Endodermal cell (in vitro differentiated cells): ENCODE data around the gene KIF16B. TPM values are rescaled to one million over a fixed set of nuclear protein-coding genes. Genes with fewer than 3 reads are reported as not detected.
"Not testable (repeated sequence)": the region's sequence is repeated elsewhere in the genome, so short reads cannot be mapped to it uniquely, and the experiment has no call there.

ENCODE experiments used
- DNase-seq: peaks from one replicate; pipeline ENCODE4 v3.0.0-alpha.2; 2017
- H3K27ac ChIP-seq: 2 replicates; pipeline ENCODE4 v1.5.1; 2013; ENCODE audit warnings: mild to moderate bottlenecking, low read depth, low read length, moderate library complexity
- H3K27me3 ChIP-seq: 2 replicates; pipeline ENCODE4 v1.6.1; 2013; ENCODE audit warnings: mild to moderate bottlenecking, low read length, moderate library complexity; ENCODE audit not compliant: insufficient read depth, control insufficient read depth, poor library complexity, severe bottlenecking
- H3K36me3 ChIP-seq: 2 replicates; pipeline ENCODE4 v1.7.0; 2013; ENCODE audit warnings: mild to moderate bottlenecking, low read length, moderate library complexity; ENCODE audit not compliant: control insufficient read depth, insufficient read depth
- H3K4me1 ChIP-seq: one replicate; pipeline ENCODE4 v1.7.0; 2013; ENCODE audit warnings: low read length; ENCODE audit not compliant: control insufficient read depth, insufficient read depth
- H3K4me3 ChIP-seq: 2 replicates; pipeline ENCODE4 v1.5.1; 2013; ENCODE audit warnings: mild to moderate bottlenecking, low read length, moderate library complexity
- H3K9ac ChIP-seq: 2 replicates; pipeline ENCODE4 v1.6.1; 2013; ENCODE audit warnings: mild to moderate bottlenecking, low read length, moderate library complexity; ENCODE audit not compliant: poor library complexity, severe bottlenecking; ENCODE audit errors: extremely low read depth
- H3K9me3 ChIP-seq: 2 replicates; pipeline ENCODE4 v1.6.1; 2013; ENCODE audit warnings: mild to moderate bottlenecking, low read length, moderate library complexity; ENCODE audit not compliant: control insufficient read depth
- H3K27ac Mint-ChIP-seq: 2 replicates; pipeline ENCODE4 v1.8.0; 2020; ENCODE audit warnings: mixed read lengths
- H3K27me3 Mint-ChIP-seq: 2 replicates; pipeline ENCODE4 v1.8.0; 2021; ENCODE audit warnings: mild to moderate bottlenecking, mixed read lengths; ENCODE audit not compliant: insufficient read depth
- H3K36me3 Mint-ChIP-seq: 2 replicates; pipeline ENCODE4 v1.8.0; 2020; ENCODE audit warnings: low read depth, mixed read lengths
- H3K4me1 Mint-ChIP-seq: 2 replicates; pipeline ENCODE4 v1.8.0; 2020; ENCODE audit warnings: mixed read lengths
- H3K4me3 Mint-ChIP-seq: 2 replicates; pipeline ENCODE4 v1.8.0; 2020; ENCODE audit warnings: mild to moderate bottlenecking, moderate library complexity, mixed read lengths
- H3K9me3 Mint-ChIP-seq: 2 replicates; pipeline ENCODE4 v1.8.0; 2020; ENCODE audit warnings: mild to moderate bottlenecking, mixed read lengths
- WGBS, 2 experiments: methylation state at CpG; one replicate each; pipeline versions ENCODE4 v1.1.5 to v1.1.7; 2013; ENCODE audit warnings: missing lambda C conversion rate in 2 of 2, mixed read lengths in 1 of 2; ENCODE audit not compliant: insufficient coverage in 1 of 2, insufficient read length in 1 of 2; 5-methylcytosine and 5-hydroxymethylcytosine counted together
- total RNA-seq, 2 donors: library from RNA; stranded (reverse); fragmentation: NEBNext Ultra II Directional in 1 of 2; extraction: Animal tissue kit (Norgen Biotek cat#: 25700) in 1 of 2; gene quantifications; 2 replicates in 1 of 2; 3 replicates in 1 of 2; pipeline ENCODE4 v1.2.1, GENCODE V29; 2021
- TF ChIP-seq, protein P1 (sequence below): fragments of 200-600 bp; sonication (generic); conservative IDR thresholded peaks from 2 replicates; pipeline ENCODE4 v1.5.0; 2021; ENCODE audit warnings: antibody characterized with exemption, mild to moderate bottlenecking

Gene KIF16B
- total RNA-seq, 2 donors from 2014 or later = 17.3 to 18.8 TPM

DNA sequence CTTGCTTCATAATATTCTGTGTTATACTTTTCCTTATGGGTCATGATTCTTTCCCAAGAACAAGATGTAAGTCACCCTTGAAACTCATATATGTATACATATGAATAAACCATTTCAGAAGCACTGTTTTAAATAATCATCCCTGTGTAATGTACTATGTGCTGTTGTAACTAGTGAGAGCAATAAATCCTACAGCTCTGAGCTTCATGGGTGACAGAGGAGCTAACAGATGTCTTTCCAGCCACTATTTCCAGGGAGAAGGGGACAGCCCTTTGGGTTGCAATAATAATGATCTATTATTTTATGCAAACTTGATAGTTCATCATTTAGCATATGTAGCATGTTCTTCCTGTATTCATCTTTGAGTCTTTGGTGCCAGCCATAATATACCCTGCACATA lies 342.8 kb downstream of the KIF16B start:
- Histone ChIP-seq H3K9ac (no peak overlapping the region), H3K4me1 (peaks cover 7% of the 10 kb centered on the region), H3K4me3 (no peak overlapping the region), H3K9me3 (peaks cover 16% of the 10 kb centered on the region), H3K27me3 (no peaks in the 10 kb centered on the region), H3K27ac (no peak overlapping the region), H3K36me3 (no peaks in the 10 kb centered on the region)
- H3K36me3 Mint-ChIP-seq = peaks cover 3% of the 10 kb centered on the region
- no peak overlapping the region for H3K27ac Mint-ChIP-seq
- peaks cover 16% of the 10 kb centered on the region for H3K9me3 Mint-ChIP-seq
- no peaks in the 10 kb centered on the region for H3K27me3 Mint-ChIP-seq
- DNase-seq = no peak
- H3K4me1 Mint-ChIP-seq = peaks cover 14% of the 10 kb centered on the region
- H3K4me3 Mint-ChIP-seq = no peak overlapping the region
- TF ChIP-seq, protein P1, sequence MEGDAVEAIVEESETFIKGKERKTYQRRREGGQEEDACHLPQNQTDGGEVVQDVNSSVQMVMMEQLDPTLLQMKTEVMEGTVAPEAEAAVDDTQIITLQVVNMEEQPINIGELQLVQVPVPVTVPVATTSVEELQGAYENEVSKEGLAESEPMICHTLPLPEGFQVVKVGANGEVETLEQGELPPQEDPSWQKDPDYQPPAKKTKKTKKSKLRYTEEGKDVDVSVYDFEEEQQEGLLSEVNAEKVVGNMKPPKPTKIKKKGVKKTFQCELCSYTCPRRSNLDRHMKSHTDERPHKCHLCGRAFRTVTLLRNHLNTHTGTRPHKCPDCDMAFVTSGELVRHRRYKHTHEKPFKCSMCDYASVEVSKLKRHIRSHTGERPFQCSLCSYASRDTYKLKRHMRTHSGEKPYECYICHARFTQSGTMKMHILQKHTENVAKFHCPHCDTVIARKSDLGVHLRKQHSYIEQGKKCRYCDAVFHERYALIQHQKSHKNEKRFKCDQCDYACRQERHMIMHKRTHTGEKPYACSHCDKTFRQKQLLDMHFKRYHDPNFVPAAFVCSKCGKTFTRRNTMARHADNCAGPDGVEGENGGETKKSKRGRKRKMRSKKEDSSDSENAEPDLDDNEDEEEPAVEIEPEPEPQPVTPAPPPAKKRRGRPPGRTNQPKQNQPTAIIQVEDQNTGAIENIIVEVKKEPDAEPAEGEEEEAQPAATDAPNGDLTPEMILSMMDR = no peak

DNA sequence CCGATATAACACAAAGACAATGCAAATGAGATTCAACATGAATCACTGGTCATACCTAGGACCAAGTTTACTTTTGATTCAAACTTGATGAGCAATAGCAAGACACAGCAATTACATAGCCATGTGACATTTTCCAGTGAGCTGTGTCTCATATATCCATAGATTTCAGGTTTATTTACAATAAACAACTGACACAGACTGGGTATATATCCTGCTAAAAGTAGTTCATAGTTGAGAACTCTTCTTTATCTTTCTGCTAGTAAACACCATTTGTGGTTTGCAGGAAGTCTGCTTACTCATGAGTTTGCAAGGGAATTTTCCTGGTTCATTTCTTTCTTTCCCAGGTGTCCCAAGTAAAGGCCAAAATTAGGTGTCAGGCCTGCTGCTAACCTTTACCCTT lies 343.4 kb downstream of the KIF16B start:
- H3K4me1 ChIP-seq = peaks cover 2% of the 10 kb centered on the region
- H3K4me3 ChIP-seq = no peak overlapping the region
- peaks cover 3% of the 10 kb centered on the region for H3K36me3 Mint-ChIP-seq
- H3K27ac ChIP-seq = no peak overlapping the region
- no peak for DNase-seq
- H3K4me1 Mint-ChIP-seq = peaks cover 8% of the 10 kb centered on the region
- H3K27ac Mint-ChIP-seq = no peak overlapping the region
- H3K4me3 Mint-ChIP-seq = no peak overlapping the region
- no peaks in the 10 kb centered on the region for H3K27me3 Mint-ChIP-seq
- H3K9ac ChIP-seq = no peak overlapping the region
- TF ChIP-seq, protein P1 = no peak
- WGBS, 2 experiments = 97 to 100% methylated on average over 1 of the region's 1 CpG
- H3K9me3 ChIP-seq = peaks cover 19% of the 10 kb centered on the region
- H3K36me3 ChIP-seq = no peaks in the 10 kb centered on the region
- no peaks in the 10 kb centered on the region for H3K27me3 ChIP-seq
- H3K9me3 Mint-ChIP-seq = peaks cover 16% of the 10 kb centered on the region

DNA sequence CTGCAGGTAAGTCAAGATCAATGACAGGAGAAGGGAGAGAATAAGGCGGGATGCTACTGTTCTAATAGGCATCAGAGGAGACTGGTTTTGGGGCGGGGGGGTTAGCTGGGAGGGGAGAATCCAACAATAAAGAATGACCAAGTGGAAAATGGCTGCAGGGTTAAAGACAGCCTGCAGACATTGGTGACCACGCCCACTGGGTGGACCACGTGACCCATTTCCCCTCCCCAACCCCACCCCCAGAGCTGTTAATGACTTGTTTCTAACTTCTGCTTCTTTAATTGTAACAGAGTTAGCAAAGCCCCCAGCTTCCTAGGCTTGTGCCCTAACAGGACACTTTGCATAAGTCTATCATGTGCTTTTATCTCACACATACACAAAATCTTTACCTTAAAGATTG lies 344.5 kb downstream of the KIF16B start:
- peaks cover 2% of the 10 kb centered on the region for H3K4me1 ChIP-seq
- no peak for DNase-seq
- peaks cover 4% of the 10 kb centered on the region for H3K4me1 Mint-ChIP-seq
- peaks cover 19% of the 10 kb centered on the region for H3K9me3 ChIP-seq
- 89% methylated on average over 4 of the region's 4 CpGs; no CpG with 5 or more reads in 1 of the 2 experiments for WGBS, 2 experiments
- no peaks in the 10 kb centered on the region for H3K36me3 ChIP-seq
- no peak overlapping the region for H3K27ac ChIP-seq
- H3K9me3 Mint-ChIP-seq = peaks cover 16% of the 10 kb centered on the region
- H3K4me3 Mint-ChIP-seq = no peak overlapping the region
- TF ChIP-seq, protein P1 = no peak
- no peak overlapping the region for H3K27ac Mint-ChIP-seq
- H3K27me3 Mint-ChIP-seq = no peaks in the 10 kb centered on the region
- no peaks in the 10 kb centered on the region for H3K27me3 ChIP-seq
- H3K36me3 Mint-ChIP-seq = peaks cover 3% of the 10 kb centered on the region
- H3K9ac ChIP-seq = no peak overlapping the region
- peak overlapping the region; percentile 45 for H3K4me3 ChIP-seq

DNA sequence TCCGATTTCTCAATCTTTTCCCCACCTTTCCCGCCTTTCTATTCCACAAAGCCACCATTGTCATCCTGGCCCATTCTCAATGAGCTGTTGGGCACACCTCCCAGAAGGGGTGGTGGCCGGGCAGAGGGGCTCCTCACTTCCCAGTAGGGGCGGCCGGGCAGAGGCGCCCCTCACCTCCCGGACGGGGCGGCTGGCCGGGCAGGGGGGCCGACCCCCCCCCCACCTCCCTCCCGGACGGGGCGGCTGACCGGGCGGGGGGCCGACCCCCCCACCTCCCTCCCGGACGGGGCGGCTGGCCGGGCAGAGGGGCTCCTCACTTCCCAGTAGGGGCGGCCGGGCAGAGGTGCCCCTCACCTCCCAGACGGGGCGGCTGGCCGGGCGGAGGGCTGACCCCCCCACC lies 346.3 kb downstream of the KIF16B start:
- 93% methylated on average over 8 of the region's 27 CpGs; no CpG with 5 or more reads in 1 of the 2 experiments for WGBS, 2 experiments
- not testable (repeated sequence) for H3K4me3 Mint-ChIP-seq, H3K9ac ChIP-seq, DNase-seq, H3K36me3 ChIP-seq, H3K27ac Mint-ChIP-seq, H3K4me3 ChIP-seq, H3K27me3 ChIP-seq, H3K27ac ChIP-seq, H3K27me3 Mint-ChIP-seq, H3K36me3 Mint-ChIP-seq, H3K4me1 Mint-ChIP-seq, H3K4me1 ChIP-seq
- H3K9me3 Mint-ChIP-seq = peaks cover 16% of the 10 kb centered on the region
- H3K9me3 ChIP-seq = peaks cover 19% of the 10 kb centered on the region
